Type B pancreatic cell (in vitro differentiated cells): ENCODE results near the gene MEP1A. TPM values are rescaled to one million over a fixed set of nuclear protein-coding genes. Genes with fewer than 3 reads are reported as not detected.
"Not testable (repeated sequence)": the region's sequence is repeated elsewhere in the genome, so short reads cannot be mapped to it uniquely, and the experiment has no call there.

Experiments
- DNase-seq: peaks from one replicate; pipeline ENCODE4 v3.0.0; 2021; ENCODE audit warnings: mixed read lengths; ENCODE audit not compliant: unreplicated experiment; ENCODE audit errors: extremely low spot score
- H3K27ac Mint-ChIP-seq: 2 replicates; pipeline ENCODE4 v1.8.0; 2021; ENCODE audit warnings: mild to moderate bottlenecking, mixed read lengths
- H3K27me3 Mint-ChIP-seq: 2 replicates; pipeline ENCODE4 v1.8.0; 2021; ENCODE audit warnings: mixed read lengths
- H3K36me3 Mint-ChIP-seq: 2 replicates; pipeline ENCODE4 v1.8.0; 2021; ENCODE audit warnings: mixed read lengths
- H3K4me1 Mint-ChIP-seq: one replicate; pipeline ENCODE4 v1.8.0; 2021; ENCODE audit warnings: mixed read lengths; ENCODE audit not compliant: unreplicated experiment
- H3K4me3 Mint-ChIP-seq: 2 replicates; pipeline ENCODE4 v1.8.0; 2021; ENCODE audit warnings: mild to moderate bottlenecking, mixed read lengths
- H3K9me3 Mint-ChIP-seq: 2 replicates; pipeline ENCODE4 v1.8.0; 2021; ENCODE audit warnings: mixed read lengths
- total RNA-seq: library from RNA; stranded (reverse); gene quantifications from 2 replicates; pipeline ENCODE4 v1.2.1, GENCODE V29; 2021; ENCODE audit warnings: low replicate concordance
- TF ChIP-seq, protein P1 (sequence below): fragments of 200-600 bp; sonication (generic); conservative IDR thresholded peaks from 2 replicates; pipeline ENCODE4 v1.5.0; 2021; ENCODE audit warnings: antibody characterized with exemption, mild to moderate bottlenecking

Gene MEP1A
- total RNA-seq, 1 donor from 2014 or later, result 3.6 TPM

DNA sequence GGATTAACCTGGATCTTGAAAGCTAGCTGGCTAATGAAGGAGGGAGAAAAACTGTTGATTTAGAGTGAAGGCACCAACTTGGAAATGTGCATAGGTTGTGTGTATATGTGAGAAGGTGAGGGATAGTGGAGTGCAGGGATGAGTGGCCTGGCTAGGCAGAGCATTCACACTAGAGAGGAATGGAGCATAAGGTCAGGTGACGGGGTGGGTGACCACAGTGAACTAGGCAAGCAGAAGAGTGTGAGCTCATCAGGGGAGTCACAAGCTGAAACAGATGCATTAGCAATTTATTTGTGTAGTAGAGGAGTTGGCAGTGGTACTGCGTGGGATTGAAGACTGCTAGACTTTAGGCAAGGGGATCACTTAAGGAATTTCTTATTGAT is 36.0 kb upstream of the MEP1A start:
- no peak overlapping the region for H3K27ac Mint-ChIP-seq
- H3K36me3 Mint-ChIP-seq, result no peaks in the 10 kb centered on the region
- H3K4me1 Mint-ChIP-seq, result no peaks in the 10 kb centered on the region
- TF ChIP-seq, protein P1, sequence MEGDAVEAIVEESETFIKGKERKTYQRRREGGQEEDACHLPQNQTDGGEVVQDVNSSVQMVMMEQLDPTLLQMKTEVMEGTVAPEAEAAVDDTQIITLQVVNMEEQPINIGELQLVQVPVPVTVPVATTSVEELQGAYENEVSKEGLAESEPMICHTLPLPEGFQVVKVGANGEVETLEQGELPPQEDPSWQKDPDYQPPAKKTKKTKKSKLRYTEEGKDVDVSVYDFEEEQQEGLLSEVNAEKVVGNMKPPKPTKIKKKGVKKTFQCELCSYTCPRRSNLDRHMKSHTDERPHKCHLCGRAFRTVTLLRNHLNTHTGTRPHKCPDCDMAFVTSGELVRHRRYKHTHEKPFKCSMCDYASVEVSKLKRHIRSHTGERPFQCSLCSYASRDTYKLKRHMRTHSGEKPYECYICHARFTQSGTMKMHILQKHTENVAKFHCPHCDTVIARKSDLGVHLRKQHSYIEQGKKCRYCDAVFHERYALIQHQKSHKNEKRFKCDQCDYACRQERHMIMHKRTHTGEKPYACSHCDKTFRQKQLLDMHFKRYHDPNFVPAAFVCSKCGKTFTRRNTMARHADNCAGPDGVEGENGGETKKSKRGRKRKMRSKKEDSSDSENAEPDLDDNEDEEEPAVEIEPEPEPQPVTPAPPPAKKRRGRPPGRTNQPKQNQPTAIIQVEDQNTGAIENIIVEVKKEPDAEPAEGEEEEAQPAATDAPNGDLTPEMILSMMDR, result no peak
- no peaks in the 10 kb centered on the region for H3K27me3 Mint-ChIP-seq
- no peak overlapping the region for H3K4me3 Mint-ChIP-seq
- DNase-seq, result no peak
- H3K9me3 Mint-ChIP-seq, result no peaks in the 10 kb centered on the region

DNA sequence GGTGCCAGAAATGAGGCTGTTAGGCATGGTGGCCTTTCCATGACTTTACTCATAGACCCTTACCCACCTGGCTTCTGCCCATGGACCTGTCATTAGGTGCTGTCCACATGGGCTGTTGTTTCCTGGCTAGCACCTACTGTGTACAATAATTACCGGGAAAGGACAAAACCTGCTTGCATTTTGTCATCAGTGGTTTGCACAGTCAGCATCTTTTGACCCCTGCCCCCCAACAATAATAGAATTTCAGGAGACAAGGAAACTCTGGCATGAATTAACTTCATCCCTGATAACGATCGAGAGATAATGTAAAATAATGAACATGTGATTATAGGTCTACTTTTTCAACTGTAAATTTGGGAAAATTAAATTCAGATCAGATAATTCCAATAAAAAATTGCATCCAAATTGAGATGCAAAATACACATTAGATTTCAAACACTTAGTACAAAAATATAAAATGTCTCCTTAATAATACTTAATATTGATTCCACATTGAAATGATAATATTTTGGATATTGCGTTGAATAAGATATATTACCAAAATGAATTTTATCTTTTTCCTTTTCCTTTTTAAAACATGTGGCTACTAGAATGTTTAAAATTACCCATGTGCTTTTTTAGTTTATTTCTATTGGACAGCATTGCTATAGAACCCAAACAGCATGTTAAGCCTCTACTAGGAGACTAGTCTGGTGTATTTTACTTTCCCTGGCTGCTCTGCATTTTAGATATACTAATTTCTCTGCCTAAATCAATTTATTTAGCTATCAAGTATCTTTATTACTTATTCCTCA is 34.0 kb upstream of the MEP1A start:
- no peaks in the 10 kb centered on the region for H3K27me3 Mint-ChIP-seq
- TF ChIP-seq, protein P1, result no peak
- no peak for DNase-seq
- no peaks in the 10 kb centered on the region for H3K9me3 Mint-ChIP-seq
- H3K27ac Mint-ChIP-seq, result no peak overlapping the region
- H3K36me3 Mint-ChIP-seq, result no peaks in the 10 kb centered on the region
- H3K4me1 Mint-ChIP-seq, result no peaks in the 10 kb centered on the region
- H3K4me3 Mint-ChIP-seq, result no peak overlapping the region

DNA sequence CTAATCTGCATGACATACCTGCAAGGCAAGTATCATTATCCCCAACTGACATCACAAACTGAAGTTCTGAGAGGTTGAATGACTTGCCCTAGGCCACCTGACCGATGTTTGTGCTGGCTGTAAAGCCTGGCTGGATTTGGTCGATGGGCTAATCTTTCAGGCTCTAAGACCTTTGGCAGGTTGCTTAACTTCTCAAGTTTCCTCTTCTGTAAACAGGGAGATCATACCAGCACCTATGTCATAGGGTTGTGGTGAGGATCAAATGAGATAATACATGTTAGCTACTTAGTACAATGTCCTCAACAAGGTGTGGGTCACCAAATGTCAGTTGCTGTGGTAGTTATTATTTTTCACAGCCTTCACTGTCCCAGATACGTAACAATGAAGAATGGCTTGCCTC is 32.3 kb upstream of the MEP1A start:
- Mint-ChIP-seq H3K27ac (no peak overlapping the region), H3K4me3 (no peak overlapping the region), H3K27me3 (no peaks in the 10 kb centered on the region), H3K36me3 (no peaks in the 10 kb centered on the region), H3K4me1 (no peaks in the 10 kb centered on the region), H3K9me3 (peaks cover 6% of the 10 kb centered on the region)
- no peak for DNase-seq
- TF ChIP-seq, protein P1, result no peak

DNA sequence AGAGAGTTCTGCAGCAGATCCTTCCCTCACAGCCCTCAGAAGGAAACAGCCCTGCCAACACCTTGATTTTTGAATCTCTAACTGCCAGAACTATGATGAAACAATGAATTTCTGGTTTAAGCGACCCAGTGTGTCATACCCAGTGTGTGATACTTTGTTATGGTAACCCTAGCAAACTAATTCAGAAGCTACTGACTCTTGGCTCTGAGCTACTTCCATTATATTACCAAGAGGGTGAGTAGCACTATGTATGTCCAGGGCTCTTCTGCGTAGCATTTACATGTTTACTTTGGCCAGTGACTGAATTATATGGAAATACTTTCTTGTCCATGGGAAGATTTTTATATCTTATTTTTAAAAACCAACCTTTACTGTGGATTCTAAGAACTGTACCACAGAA is 29.7 kb upstream of the MEP1A start:
- H3K9me3 Mint-ChIP-seq, result peaks cover 6% of the 10 kb centered on the region

DNA sequence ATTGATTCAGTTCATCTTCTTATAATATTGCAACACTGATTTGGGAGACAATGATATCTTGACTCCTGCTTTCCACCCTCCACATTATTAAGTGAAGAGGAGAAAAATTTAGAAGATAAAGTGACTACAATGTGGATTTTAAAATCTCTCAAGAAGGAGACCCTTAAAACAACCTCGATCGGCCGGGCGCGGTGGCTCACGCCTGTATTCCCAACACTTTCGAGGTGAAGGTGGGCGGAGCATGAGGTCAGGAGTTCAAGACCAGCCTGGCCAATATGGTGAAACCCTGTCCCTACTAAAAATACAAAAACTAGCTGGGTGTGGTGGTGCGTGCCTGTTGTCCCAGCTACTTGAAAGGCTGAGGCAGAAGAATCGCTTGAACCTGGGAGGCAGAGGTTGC is 28.9 kb upstream of the MEP1A start:
- not testable (repeated sequence) for H3K27me3 Mint-ChIP-seq, H3K4me3 Mint-ChIP-seq, H3K9me3 Mint-ChIP-seq, H3K27ac Mint-ChIP-seq, DNase-seq, H3K4me1 Mint-ChIP-seq, H3K36me3 Mint-ChIP-seq

More for the DNA sequence above, 29.7 kb upstream of the MEP1A start:
- Mint-ChIP-seq H3K27ac (no peak overlapping the region), H3K36me3 (no peaks in the 10 kb centered on the region), H3K4me1 (no peaks in the 10 kb centered on the region), H3K27me3 (no peaks in the 10 kb centered on the region), H3K4me3 (no peak overlapping the region)
- no peak for DNase-seq
- TF ChIP-seq, protein P1, result no peak

DNA sequence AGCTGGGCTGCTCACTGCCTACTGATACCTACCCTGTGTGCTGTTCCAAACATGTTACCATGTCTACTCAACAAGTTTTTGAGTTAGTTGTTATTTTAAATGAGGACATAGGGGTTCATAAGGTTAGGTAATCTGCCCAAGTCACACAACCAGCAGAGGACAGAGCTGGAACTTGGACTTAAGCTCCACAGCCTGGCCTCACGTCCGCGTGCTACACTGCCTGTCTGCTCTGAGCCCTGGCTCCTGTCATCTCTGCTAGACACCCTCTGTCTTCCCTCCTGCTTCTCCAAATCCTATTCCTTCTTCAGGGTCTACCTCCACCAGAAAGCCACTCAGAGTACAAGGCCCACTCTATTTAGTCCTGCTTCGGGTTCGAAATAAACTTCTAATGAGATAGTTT is 28.2 kb upstream of the MEP1A start:
- Mint-ChIP-seq H3K27ac (no peak overlapping the region), H3K4me1 (no peaks in the 10 kb centered on the region), H3K27me3 (no peaks in the 10 kb centered on the region), H3K9me3 (peaks cover 6% of the 10 kb centered on the region), H3K36me3 (no peaks in the 10 kb centered on the region), H3K4me3 (no peak overlapping the region)
- TF ChIP-seq, protein P1, result no peak
- DNase-seq, result no peak
